GM04503 (cell line): Measurements from ENCODE around the gene DNTT.

Experiments used
- DNase-seq: peaks from one replicate; pipeline ENCODE4 v3.0.0-alpha.2; 2012; ENCODE audit warnings: low read depth

DNTT gene

DNA sequence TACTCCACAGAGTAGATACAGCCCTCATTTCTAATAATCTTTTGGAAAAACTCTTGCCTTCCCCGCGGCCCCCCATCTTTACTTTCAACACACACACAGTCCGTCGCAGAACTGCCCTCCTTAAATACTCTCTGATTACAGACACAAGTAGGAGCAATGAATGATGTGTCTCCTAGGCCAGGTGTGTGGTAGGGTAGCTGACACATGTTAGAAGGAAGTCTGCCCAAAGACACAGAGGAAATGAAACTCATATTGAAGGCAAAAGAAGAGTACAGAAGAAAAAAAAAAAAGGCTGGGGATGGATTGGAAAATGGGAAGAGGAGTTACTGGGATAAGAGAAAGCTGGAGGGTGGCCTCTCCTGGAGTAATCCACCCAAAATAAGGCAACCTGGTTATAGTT lies 39.9 kb downstream of the DNTT start:
- no peak for DNase-seq

DNA sequence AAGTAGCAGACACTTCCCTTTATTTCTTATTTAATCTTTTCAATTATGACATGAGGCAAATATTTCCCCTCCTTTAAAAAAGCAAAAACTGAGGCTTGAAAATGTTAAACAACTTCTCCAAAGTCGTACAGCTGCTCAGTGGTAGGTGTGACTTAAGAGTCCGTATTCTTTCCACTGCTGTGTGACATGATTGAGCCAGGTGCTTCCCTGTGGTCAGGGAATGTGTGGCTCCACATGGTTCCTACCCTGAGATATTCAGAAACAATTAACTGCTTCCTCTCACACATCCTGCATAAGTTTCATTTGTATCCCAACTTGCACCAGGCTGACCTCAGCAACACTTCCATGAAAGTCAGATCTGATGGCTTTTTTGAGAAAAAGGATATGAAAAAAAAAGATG lies 41.0 kb downstream of the DNTT start:
- no peak for DNase-seq

DNA sequence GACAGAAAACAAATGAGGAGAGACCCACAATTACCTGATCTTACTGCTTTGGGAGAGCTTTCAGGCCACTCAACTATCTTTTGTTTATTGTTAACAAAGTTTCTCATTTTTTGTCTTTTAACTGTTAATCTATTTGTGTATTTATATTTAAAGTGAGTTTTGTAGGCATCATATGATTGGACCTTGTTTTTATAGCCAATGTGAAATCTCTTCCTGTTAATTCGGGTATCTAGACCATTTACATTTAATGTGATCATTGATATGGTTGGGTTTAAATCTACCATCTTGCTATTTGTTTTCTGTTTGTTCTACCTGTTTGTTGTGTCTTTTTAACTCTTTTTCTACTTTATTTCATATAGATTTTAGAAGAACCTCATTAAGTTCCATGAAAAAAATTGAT lies 42.1 kb downstream of the DNTT start:
- DNase-seq, result no peak

DNA sequence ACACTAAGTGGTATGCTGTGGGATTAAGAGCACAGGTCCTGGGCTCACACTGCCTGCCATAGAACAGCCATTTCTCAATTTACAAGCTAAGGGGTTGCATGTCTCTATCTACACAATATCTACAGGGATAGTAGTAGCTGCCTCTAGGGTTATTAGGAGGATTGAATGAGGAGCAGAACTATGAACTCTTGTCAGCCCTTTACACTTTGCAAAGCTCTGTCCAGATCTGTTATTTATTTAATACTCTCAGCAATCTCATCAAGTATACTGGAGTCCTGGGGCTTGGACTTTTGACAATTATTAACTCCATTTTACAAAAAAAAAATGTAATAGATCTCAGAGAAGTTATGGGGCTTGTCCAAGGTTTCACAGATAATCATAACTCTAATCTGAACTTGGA lies 47.8 kb downstream of the DNTT start:
- DNase-seq, result no peak

DNA sequence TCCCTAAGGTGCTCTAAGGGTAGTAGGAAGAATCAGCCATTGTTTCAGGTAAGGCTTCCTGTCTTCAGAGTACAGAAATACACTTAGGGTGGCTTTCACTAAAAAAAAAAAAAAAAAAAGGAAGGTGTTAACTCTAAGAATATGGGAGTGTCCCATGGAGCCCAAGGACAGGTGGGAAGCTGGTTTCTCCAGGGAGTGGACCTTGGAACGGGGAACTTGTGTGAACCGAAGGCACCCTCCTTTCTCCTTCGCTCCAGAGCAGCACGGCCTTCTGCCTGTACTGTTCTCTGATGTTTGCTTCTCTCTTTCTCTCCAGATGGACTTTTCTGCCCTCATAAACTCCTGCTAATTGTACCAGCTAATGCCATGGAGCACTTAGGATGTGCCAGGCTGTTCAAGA lies 48.3 kb downstream of the DNTT start:
- DNase-seq, result no peak

DNA sequence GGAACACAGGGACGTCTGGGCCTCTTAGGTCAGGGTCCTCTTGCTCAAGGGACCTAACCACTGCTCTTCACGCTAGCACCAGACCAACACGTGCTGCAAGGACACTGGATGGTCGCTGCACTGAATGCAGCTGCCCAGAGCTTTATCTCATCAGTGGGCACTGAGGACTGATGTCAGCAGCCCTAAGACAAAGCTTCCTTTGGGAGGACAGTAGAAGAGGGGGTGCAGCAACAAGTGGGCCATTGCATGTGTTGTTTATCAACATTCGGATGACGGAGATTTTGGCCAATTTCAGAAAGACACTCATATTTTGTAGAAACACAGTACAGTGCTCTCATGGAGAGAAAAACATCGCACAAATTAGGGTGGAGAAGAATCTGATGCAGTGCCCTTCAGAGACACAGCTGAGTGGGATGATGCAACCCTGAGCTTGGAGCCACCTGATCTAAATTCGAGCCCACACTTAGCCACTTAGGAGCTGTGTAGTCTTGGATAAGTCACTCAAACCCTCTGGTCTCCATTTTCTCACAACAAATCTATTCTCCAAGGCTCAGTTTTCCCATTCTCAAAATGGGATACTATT lies 52.9 kb downstream of the DNTT start:
- DNase-seq, result no peak

DNA sequence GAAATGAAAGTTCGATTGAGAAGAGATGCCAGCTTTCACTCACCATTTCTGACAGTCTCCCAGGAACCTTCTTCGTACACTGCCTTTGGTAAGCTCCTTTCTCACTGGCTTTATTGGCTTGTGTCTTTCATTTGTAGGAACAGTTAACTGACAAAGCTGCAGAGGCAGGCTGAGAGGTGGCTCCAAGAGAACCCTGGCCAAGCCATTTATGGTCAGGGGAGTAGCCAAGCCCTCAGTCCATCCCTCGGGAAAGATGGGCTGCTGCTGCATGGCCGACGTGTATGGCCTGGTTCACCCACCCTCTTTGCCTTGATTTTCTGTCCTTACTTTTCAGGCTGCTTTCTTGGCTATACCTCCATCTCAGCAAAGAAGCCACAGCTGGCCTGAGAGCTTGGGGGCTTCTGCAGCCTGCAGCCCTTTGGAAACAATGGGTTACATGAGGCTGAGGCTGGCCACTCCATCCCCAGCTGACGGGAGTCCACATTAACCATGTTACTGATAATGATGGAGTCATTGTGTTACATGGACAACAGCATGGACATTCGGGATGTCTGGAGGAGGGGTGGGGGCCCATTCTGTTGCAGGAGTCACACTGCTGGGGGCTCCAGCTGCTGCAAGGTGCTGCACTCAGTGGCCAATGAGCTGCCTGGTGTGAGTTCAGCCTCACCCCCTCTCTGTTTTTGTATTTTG lies 54.8 kb downstream of the DNTT start, which contains the start of gene OPALIN:
Gene OPALIN (minus strand): TSS at position 152 of the 690 bp plus-strand sequence. CDS start 106 bp downstream, at position 46.
- no peak for DNase-seq

DNA sequence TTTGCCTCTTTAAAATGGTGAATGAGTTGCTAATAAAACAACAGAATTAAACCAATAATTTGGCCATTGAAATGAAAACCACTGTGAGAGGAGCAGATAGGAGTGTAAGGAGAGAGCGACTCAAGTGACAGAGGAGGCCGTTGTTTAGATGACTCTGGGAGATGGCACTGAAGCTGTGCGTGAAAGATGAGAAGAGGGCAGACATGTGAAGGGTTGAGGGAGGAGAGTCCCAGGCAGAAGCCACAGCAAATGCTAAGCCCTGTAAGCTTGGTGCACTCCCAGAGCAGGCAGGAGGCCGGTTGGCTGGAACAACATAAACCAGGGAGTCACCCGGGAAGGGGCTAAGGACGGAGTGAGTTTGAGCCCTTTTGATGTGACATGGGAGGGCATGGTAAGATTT lies 55.4 kb downstream of the DNTT start:
- no peak for DNase-seq

DNA sequence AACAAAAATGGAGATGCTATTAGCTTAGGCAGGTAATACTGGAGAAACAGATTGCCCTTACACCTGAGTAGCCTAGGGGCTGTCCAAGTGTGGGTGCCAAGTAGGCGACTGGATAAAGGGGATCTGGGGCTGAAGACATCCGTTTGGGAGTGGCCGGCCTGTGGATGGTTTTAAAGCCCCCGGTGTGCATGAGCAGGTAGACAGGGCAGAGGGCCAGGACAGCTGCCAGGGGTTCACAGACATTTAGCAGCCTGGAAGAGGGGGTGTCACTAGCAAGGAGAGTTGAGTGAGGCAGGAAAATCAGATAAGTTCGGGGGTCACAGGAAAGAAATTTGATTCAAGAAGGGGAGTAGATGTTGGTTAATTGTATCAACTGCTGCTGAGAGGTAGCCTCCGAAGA lies 56.1 kb downstream of the DNTT start:
- DNase-seq, result no peak

DNA sequence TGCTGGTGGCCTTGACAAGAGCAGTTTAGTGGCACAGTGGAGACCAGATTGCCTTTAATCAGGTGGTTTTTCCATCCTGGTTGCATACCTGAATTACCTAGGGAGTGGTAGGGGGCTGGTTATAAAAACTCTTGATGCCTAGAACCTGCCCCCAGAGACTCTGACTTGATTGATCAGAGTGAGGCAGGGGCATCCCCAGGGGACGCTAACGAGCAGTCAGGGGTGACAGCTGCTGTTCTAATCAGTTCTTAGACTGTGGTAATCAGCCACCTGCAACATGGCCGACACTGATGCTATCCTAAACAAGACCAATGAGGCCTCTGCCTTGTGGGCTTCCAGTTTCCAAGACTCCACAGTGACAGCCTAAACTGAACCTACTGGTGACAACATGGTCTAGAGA lies 56.5 kb downstream of the DNTT start:
- DNase-seq, result no peak

DNA sequence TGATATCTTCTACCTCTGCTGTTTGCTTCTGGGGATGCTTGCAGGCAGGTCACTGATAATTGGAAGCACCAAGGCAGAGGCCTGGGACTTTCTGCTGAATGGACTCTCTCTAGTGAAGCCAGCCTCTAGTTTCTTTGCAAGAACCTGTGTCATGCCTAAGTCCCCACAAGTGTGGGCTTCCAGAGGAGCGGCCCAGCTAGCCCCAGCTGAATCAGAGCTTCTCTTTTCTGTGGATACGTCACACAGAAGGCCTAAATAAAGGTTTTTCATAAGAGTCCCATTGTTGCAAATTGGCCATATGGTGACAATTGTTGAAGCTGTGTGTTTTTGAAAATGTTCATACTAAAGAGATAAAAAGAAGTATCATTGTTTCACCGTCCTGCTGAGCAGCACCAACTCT lies 61.3 kb downstream of the DNTT start:
- DNase-seq, result no peak

DNA sequence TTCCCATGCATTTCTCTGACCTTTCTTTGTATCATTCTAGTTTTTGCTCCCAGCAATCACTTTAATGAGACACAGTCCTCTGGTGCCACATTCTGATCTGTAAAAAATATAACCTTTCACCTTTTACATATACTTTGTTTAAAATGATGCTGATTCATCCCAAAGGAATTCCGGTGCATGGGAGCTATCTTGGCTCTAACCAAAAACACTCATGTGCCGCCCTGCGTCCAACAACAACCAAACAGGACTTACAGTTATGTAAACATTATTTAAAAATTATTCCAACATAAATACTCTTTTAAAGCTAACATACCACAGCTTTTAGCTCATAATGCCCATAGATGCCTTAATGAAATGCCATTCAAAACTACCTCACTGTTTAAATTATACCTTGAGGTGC lies 62.3 kb downstream of the DNTT start:
- DNase-seq, result no peak

DNA sequence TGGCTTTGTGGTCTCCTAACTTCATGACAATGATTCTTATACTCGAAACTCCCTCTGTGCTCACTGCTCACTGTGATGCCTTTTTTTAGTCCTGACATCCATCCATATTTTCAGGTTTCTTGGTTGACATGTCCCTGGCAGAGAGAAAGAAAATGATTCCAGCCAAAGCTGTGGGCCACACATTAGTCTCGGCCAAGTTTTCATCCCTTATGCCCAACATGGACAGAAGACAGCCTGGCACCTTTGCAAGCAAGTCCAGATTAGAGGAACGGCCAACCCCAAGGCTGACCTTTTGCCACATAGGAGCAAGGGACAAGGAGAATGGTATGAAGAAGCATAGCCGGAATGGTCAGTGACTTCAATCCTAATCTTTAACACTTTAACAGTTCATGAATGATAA lies 63.2 kb downstream of the DNTT start:
- no peak for DNase-seq

DNA sequence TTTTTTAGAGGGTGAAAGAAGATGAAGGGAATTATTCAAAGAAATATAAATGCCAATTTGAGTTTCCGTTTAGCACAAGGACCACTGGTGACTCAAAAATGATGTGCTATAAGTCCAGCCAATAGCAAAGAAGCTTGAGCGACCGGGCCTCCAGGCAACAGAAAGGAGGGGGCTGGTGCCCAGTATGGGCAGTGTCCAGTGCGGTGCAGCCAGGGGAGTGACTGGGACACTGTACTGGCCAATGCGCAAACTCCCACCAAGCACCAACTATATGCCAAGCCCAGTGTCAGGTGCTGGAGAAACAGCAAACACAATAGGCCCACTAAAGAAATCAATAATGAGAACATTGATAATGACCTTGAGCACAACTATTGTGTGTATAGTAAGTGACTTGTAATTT lies 64.7 kb downstream of the DNTT start:
- no peak for DNase-seq

DNA sequence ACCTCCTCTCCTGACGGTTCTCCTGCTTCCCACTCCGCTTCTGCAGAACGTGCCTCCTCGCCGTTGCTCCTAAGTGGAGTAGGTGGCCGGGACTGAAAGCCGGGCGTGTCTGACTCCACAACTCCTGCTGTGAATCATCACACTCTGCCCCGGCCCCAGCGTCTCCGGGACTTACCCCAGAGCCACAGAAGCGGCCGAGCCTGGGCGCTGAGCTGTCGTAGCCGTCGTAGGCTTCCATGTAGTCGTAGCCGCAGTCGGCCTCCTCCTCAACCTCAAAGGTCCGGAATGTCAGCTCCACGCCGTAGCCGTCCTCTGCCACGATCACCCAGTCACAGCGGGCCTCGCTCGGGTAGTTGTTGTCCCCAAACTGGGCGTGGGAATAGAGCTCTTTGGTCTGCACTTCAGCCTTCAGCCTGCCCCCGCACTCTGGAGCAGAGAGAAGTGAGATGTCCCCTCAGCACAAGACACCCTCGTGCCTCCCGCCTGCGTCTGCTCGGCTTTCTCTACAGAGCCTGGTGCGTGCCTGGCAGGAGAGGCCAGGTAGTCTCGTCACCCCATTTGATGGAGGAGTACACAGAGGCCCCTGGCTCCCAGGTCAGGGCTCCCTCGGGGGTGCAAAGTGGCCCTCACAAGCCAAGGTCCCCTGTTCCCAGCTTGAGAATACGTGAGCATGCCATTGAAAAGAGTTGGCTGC lies 65.8 kb downstream of the DNTT start:
- DNase-seq, result no peak

DNA sequence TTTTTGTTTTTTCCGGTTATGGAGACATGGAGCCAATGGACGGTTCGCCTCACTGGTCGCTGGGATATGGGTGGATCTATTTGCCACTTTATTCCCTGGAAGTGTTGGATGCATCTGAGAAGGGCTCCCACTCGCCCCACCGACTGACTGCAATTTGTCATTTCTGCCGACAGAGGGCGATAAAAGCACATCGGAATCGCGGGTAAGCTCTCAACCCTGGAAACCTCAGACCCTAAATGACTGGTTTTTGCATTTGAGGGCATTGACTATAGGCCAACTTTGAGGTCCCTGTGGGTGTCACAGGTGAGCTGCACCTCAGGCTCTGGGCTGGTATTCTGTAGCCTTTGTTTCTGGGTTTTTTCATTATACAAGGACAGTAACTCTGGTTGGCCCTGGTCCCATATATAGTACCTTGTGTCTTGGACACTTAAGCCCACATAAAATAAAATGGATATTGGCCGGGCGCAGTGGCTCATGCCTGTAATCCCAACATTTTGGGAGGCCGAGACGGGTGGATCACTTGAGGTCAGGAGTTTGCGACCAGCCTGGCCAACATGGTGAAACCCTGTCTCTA lies 66.4 kb downstream of the DNTT start:
- DNase-seq, result no peak

DNA sequence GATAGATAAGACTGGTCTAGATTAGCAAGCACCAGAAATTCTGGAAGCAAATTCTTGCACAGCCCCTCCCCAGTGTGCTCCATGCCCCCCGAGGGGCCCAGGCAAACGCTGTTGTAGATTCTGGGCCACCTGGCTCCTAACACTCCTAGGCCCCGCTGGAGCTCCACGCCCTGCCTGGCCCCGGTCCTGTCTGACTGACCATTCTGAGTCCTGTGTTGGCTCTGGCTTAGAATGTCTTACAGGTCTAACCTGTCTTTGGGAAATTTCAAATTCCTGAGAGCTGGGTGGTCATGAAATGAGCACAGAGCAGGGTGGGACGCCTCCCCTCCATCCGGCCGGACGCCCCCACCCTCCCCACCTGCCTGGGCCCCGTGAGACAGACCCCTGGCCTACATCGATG lies 67.1 kb downstream of the DNTT start:
- DNase-seq, result no peak

DNA sequence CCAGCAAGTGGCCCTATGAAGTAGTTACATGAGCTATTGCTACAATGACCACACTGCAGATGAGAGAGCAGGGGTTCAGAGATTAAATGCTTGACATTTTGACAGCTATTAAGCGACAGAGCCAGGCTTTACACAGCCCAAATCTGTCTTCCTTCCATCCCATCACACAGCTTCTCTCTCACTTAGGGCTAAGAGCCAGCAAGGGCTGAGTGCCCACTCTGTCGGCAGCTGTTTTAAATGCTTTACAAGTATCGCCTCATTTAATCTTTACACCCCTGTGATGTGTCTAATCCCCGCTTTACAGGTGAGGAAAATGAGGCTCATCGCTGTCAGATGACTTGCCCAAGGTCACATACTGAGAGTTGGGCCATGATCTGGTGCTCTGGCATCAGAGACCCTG lies 69.8 kb downstream of the DNTT start:
- no peak for DNase-seq

DNA sequence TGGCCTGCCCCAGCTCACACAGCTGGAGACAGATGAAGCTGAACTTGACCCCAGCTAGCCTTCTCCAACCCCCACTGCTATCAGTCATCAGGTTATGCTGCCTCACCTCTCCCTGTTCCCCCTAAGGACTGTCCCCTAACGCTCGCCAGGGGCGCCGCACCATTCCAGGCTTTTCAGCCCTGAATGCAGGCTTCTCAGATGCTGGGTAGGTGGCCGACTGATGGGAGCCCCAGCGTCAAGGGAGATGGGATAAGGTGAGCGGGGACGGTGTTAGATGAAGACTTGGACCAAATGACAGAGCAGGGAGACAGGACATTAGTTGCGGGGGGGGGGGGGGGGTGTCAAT lies 70.4 kb downstream of the DNTT start:
- no peak for DNase-seq

DNA sequence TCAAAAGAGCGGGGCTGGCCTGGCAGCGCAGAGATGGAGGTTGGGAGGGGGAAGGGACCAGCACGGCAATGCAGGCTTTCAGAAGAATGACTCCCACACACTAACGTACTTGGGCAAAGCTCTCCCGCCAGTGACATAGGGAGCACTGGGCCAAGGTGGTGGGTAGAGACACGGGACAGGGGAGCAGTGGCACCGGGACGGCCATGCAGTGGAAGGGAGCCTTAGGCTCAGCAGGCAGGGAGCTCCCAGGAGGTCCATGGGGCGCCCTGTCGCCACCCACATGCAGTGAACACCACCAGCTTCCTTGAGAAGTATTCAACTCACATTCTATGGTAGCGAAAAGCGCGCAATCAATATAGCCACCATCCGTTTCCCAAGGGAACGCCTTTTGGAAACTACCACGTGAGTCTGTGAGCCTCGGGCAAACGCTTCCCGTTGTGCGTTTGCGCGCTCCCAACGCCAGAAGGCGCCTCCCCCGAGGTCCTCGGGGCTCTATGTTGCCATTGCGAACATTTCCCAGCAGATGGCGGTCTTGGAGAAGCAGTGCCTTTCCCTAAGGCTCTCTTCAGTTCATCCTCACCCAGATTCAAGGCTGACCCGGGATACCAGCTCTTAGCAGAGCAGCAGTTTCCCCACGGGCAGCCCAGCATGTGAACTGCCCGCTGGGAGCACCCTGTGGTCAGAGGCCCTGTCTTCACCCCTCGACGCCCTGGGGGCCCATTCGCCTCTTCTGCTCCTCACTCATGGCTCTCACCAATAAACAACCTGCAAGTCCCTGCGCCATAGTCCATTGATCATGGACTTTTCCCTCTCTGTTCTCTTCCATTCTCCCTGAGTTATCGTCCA lies 71.0 kb downstream of the DNTT start:
- DNase-seq, result peak; percentile 57

DNA sequence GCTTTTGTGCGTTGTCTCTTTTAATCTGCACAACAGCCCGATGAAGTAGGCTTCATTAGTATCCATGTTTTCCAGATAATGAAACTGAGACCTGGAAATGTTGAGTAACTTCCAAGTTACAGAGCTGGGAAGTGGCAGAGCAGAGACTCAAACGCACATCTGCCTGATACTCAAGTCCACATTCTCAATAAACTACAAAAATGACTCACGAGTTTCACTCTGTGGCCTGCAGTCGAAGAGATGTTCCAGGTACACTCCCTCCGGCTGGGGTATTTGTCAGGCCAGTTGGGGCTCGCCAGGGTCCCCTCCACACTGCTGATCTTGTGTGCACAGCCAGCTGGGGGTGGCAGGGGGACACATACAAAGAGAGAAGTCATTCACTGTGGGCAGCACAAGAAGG lies 72.2 kb downstream of the DNTT start:
- DNase-seq, result no peak

DNA sequence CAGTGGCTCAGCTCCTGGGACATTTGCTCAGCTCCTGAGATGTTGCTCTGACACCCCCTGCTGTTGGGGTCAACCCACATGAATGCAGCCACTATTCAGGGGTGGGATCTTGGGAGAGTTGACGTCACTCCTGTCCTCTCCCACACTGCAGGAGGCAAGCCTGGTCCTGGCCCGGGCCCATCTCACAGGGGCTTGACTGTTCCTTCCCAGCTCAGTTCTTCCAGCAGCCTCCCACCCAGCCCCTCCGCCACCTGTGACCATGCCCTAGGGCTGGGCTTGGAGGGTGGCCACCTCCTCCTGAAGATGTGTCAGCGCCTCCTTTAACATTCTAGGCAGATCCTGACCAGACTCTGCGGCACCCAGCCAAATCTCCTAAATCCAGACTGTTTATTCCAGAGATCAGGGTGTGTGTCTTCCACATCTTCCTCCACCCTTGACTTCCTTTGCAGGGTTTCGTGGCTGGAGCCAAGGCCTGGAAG lies 73.6 kb downstream of the DNTT start:
- DNase-seq, result no peak
